NCI-H146 treated with DMSO at 0.1 percent for 48 hours (cell line): ENCODE data around the gene NOTO.

ENCODE experiments used
- DNase-seq: peaks from one replicate; lab custom pipeline; 2025; ENCODE audit not compliant: unreplicated experiment; lab: John Stamatoyannopoulos, UW

The NOTO gene

DNA sequence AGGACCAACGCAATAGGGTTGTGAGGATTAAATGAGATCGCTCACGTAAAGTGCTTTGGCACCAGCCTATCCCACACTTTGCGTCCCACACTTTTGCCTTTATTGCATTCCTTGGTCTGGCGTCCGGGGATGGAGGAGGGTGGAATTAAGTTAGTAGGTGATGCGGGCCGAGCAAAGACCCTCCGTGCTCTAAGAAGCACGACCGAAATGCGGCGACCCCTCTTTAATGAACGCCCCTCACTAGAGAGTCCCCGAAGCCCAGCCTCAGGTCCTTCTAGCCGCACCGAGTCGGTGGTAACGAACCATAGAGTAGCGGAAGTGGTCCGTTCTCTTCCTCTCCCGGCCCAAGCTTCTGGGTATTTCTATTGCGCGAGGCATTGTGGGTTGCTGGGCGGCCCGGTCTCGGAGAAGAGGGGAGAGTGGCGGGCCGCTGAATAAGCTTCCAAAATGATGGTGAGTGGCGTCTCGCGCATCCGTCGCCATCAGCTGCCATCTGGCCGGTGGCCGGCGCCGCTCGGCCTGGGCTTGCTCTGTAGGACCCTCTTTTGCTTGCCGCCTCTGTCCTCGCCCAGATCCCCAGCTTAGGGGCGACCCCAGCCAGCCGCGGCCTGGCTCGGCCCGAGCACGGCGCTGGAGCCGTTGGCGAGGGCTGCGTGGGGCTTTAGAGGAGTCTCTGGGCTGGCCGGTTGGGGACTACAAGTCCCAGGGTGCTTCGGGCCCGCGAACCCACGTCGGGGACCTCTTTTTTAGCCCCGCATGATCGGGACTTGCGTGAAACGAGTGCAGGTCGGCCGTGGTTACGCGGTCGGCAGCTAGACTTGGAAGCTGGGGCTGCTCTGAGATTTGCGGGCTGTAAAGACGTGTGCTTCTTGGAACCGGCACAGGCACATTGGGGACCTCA, 31.8 kb downstream of the NOTO start, which contains the start of gene CCT7:
Gene CCT7 (plus strand): TSS at position 377 of the 901 bp plus-strand sequence. CDS start 71 bp downstream, at position 448.
- peak; percentile 85 for DNase-seq

DNA sequence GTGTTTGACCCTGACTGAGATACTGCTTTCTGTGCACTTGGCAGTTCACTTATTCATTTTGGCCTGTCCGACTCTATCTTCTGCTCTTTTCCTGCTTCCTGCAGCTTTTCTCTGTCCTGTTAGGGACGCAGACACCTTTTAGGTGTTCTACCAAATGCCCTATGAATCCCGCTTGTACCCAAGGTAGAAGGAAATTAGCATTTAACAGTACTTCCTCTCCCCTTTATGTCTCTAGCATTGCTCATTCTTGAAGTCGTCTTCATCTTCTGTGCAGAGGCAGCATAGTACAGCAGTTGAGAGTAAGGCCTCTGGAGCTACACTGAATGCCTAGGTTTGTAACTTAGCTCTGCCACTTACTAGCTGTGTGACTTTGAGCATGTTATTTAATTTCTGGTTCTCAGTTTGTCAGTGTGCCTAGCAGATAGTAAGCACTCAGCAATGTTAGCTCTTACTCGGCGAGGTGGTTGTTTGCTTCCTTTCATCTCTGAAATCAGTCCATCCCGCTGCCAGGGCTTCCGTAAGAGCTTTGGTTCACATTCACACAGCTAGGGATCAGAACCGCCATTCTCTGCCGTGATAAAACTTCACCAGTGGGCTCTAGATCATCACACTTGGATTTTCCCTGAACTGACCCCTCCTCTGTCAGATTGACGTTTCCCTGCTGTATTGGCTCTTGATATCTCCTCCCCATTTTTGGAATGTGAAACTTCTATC, 33.1 kb downstream of the NOTO start:
- DNase-seq = no peak

DNA sequence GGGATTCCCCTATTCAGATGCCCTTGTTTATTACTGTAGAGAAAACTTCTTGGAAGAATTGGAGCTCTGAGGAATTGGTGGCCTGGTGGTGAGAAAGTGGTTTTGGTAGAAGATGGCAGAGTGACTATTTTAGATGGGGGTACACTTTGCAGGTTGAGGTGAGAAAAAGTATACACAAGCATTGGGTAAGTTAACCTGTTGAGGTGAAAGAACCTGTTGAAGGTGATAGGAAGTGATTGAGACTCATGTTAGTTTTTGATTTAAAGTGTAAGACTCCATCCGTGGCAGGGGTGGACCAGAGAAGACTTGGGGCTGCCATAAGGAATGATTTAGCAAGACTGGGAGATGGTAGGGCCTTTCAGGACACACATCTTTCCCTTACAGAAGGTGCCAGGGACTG, 34.8 kb downstream of the NOTO start:
- no peak for DNase-seq

DNA sequence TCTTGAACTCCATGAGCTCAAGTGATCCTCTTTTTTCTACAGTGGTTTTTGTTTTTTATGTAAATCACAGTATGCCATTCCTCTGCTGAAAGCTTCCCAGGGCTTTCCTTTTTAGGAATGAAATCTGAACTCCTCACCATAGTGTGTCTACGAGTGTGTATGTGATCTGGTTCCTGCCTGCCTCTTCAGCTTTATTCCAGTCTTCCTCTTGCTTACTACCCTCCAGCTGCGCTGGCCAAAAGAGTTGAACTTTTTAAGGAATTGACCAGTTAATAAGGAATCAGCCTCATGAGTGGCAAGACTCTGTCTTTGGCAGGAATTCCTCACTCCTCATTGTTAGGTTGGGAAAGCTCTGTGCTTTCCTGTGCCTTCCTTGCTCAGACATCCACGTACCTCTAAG, 35.8 kb downstream of the NOTO start:
- no peak for DNase-seq

DNA sequence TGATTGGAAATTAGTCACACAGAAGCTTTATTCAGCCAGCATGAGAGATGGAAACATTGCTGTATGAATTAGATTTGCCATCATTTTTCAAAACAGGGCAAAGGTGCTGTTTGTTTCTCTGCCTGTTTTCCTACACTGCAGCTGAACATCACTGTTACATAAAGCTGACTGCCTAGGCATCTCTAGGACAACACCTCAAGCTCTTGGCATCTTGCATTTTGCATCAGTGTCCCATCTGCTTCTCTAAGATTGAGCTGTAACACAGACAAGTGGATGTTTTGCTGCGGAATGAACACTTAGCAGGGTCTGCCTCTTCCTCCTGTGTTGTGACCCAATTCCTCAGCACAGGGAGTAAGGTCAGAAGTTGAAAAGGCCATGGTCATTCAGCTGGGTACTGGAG, 36.6 kb downstream of the NOTO start:
- no peak for DNase-seq

DNA sequence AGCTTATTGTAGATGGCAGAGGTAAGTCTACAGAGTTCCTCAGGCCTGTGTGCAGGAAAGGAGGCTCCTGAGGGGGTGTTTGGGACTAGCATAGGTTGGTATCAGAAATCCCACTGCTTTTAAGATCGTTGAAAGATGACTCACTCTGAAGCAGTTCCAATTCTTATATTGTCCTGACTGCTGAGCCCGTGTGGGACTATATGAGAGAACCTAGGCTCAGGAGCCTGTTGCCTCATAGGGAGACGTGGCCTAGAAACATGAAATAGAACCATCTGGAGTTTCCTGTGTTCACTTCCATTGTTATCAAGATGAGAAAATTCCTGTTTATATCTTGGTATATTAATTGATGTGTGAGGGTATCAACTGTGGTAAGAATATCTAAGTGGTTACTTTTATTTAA, 37.4 kb downstream of the NOTO start:
- no peak for DNase-seq

DNA sequence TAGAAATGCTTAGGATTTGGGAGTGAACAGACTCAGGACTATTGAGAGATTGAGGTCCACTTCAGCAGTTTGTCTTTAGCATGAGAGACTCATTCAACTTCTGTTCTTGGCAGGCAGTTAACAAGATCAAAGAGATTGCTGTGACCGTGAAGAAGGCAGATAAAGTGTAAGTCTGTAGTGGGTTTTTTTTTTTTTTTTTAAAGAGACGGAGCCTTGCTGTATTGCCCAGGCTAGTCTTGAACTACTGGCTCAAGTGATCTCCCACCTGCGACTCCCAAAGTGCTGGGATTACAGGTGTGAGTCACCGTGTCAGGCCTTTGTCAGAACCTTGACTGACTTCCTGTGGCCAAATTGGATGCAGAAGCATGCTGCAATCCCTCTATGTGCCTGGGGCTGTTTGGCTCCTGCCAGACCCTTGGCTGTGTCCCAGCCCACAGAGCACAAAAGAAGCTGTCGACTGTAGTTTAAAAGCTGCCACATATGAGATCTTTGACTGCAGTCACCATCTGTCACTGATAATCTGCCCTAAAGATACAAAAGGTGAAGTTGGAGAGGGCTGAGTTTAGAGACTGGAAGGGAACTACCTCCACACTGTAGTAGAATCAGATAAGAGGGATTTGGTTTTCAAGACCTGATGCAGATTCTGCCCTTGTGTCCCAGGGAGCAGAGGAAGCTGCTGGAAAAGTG, 41.7 kb downstream of the NOTO start:
- no peak for DNase-seq

DNA sequence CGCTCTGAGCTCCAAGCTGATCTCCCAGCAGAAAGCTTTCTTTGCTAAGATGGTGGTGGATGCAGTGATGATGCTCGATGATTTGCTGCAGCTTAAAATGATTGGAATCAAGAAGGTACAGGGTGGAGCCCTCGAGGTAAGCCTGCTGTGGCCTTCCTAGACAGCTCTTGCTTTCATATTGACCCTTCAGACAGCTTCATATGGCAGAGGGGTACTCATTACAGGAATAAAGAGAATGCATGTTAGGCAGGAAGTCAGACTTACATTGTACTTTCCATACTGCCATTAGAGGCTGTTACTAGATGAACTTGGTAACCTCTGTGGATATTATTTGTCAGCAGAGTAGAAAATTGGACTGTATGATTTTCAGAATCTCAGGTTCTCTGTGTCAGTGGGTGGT, 42.2 kb downstream of the NOTO start:
- DNase-seq = no peak

DNA sequence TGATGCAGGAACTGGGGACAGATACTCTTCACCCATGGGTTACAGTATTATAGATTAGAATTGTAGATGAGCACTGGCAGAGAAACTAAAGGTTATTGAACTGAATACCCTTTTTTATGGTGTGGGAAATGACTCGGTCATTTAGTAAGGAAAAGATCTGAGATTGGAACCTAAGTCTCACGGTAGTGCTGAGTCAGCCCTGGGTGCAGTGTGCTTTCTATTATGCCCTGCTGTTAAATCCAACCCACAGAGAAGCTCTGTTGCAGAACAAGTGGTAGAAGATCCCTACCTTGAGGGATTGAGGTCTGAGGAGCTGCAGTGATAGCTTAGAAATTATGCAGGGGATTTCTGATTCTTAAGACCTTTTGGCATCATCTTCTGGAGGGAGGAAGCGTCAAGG, 44.5 kb downstream of the NOTO start:
- no peak for DNase-seq

DNA sequence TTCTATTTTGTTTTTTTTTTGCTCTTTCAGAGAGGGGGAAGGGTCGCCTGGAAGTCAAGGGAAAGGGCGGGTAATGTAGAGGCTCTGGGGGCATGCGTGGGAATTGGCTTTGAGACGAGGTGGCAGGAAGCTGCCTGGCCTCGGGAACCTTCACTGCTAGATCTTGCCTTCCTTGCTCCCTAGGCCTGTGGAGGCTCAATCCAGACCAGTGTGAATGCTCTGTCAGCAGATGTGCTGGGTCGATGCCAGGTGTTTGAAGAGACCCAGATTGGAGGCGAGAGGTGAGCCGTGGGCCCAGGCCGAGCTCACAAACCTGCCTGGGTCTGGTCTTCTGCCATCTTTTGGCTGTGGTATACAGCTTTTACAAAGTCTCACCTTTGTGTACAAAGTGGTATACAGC, 47.3 kb downstream of the NOTO start:
- no peak for DNase-seq

DNA sequence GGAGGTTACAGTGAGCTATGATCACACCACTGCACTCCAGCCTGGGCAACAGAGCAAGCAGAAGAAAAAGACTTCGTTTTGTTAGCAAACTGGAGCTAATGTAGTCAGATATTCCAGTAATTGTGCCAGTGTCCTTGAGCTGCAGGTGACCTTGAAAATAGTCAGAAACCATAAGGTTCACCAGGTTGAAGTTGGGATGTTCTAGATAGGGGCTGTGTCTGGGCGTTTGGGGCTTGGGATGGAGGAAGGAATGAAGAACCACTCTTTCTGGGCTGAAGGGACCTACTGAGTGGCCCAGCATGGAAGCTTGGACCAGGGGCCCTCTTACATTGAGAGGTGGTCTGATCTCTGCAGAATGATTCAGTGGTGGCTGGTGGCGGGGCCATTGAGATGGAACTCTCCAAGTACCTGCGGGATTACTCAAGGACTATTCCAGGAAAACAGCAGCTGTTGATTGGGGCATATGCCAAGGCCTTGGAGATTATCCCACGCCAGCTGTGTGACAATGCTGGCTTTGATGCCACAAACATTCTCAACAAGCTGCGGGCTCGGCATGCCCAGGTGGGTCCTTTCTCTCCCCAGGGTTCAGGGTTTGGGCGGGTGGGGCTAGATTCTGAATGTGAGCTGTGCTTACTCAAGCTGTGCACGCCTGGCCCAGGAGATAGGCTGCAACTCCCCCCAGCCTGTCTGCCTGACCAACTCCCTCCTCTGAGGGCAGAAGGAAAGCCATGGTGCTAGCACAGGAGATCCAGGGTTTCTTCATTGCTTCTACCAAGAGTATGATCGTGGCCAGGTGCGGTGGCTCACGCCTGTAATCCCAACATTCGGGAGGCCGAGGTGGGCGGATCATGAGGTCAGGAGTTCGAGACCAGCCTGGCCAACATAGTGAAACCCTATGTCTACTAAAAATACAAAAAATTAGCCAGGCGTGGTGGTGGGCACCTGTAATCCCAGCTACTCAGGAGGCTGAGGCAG, 48.8 kb downstream of the NOTO start:
- DNase-seq = no peak

DNA sequence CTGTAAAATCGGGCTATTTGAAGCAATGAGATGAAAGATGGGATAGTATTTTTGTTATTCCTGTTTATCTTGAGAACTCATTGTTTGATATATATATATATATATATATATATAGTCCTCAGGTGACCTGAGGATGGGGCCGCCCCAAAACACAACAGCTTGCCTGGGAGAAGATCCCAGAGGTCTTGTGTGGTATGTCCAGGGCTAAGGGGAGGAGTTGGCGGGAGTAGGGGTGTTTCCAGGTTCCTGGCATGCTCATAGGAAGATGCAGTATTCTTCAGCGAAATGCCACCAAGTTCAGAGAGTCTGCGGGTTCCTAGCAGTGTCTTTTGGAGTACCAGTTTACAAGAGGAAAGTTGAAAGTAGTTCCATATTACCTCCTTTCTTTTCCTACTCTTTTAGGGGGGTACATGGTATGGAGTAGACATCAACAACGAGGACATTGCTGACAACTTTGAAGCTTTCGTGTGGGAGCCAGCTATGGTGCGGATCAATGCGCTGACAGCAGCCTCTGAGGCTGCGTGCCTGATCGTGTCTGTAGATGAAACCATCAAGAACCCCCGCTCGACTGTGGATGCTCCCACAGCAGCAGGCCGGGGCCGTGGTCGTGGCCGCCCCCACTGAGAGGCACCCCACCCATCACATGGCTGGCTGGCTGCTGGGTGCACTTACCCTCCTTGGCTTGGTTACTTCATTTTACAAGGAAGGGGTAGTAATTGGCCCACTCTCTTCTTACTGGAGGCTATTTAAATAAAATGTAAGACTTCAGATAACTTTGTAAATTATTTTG, 50.1 kb downstream of the NOTO start:
- no peak for DNase-seq

DNA sequence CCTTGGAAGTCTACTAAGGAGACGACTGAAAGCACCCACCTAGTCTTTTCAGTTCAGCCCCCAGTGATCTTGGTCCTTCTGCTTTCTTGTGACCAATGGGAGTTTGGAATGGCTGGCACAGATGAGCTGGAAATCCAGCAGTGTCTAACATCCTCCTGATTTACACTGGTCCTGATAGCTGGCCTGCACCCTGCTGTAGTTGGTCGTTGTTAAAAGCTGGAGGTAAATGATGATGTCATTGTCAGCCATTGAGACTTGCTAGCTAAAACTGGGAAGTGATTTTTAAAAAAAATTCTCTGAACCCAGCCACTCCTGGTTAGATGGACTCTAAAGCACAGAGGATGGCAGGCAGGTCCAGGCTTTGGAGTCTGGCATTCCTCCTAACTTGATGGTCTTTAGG, 51.0 kb downstream of the NOTO start:
- no peak for DNase-seq

DNA sequence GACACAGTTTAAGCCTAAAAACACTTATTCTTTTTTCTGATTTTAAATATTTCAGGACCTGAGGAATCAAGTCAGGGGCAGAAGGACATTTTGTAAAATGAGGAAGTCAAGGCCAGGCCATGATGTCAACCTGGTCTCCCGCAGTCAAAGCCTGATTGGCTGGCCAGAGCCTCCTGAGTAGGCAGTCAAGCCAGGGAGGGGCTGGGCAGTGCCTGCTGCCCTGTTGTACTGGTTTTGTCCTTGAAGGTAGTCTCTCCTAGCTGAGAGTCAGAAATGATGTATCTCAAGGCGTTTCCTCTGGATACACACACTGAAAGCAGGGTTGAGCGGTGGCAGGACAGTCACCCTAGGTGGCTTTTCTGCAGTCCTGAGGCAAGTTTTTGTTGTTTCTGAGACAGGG, 51.5 kb downstream of the NOTO start:
- DNase-seq = no peak

DNA sequence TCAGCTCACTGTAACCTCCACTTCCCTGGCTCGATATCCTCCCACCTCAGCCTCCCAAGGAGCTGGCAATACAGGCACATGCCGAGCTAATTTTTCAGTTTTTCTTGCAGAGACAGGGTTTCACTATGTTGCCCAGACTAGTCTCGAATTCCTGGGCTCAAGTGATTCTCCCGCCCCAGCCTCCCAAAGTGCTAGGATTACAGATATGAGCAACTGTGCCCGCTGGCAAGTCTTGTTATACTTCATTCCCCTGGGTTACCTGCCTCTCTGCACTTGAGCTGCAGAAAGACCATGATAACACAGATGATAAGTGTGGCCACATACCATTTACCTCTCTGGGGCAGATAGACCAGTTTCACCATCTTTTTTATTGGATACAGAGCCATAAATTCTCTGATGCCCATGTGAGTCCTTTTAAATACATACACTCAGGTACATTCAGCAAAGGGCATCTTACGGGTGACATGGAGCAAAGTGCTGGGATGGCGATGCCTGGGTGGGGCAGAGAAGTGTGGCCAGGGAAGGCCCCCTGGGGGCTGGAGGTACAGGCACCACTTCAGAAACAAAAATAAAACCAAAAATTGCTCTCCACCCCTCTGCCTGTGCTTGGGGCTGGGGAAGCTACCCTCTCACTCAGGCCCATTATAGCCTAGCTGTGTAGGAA, 52.1 kb downstream of the NOTO start:
- DNase-seq = no peak

DNA sequence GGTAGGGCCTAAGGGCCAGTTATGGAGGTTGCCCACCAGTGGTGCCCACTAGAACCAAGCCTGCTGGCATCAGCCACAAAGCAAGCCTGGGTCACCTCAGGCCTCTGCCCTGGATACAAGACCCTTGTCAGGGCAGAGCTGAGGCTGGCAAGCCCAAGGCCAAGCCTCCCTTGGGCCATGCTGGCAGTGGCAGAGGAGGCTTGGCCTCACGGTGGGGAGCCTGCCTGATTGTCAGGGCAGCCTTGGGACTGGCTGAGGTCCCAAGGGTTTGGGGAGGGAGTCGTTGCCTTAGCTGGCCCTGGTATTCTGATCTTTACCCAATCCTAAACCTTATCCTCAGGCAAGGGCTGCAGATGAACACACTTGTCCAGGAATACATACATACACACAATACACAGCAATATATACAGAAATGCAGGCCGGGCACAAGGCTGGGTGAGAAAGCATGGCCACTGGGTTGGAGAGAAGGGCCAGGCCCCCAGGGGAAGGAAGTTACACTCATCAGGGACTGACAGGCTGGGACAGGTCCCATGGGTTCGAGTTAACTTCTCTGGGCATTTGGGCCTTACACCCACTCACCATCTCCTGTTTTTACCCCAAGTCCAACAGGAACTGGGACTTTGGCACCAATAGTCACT, 52.8 kb downstream of the NOTO start:
- DNase-seq = no peak

DNA sequence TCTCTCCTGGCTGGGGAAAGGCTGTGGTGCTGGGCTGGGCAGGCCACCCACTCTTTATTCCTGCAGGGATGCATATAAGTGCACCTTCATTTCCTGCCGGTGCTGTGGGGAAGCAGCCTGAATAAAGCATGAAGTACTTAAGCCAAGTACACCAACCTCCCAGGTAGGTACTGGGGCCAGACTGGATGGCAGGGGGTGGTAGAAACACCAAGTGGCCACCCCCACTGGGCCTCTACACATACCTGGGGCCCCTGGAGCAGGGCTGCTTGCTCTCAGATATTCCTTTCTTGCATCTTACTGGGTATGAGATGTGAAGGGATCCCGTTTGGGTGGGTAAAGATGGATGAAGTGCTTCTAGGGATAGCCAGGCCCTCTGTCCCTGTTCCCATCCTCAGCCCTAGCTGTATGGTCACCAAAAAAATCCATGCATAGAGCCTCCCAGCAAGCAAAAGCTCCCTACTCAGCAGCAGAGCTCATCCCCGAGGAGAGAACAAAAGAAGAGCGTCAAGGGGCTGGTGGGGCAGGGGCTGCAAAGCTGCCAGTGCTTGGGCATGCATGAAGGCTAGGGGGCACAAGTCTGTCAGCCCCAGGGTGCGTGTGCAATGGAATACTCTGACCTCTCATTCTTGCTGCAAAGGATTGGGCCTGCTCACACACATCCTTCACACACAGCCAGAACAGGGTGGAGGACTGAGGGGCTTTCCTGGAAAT, 53.7 kb downstream of the NOTO start:
- no peak for DNase-seq

DNA sequence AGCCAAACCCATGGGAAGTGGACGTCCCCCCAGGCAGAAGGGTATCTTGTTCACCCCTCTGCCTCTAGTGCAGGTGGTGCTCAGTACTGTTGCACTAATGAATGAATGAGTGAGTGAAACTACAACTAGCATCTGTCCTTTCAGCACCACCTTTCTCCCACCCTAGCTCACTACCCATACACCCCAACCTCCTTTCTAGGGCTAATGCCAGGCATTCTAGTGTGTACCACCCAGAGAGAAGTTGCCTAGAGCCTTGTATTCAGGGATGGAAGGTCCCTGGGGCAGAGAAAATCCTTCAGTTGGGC, 54.2 kb downstream of the NOTO start:
- no peak for DNase-seq
